Measurements from ENCODE around the gene HGS. TPM values are rescaled to one million over a fixed set of nuclear protein-coding genes. Genes with fewer than 3 reads are reported as not detected.

The HGS gene
- polyA plus RNA-seq, 1 donor from 2014 or later = 81.1 TPM

DNA sequence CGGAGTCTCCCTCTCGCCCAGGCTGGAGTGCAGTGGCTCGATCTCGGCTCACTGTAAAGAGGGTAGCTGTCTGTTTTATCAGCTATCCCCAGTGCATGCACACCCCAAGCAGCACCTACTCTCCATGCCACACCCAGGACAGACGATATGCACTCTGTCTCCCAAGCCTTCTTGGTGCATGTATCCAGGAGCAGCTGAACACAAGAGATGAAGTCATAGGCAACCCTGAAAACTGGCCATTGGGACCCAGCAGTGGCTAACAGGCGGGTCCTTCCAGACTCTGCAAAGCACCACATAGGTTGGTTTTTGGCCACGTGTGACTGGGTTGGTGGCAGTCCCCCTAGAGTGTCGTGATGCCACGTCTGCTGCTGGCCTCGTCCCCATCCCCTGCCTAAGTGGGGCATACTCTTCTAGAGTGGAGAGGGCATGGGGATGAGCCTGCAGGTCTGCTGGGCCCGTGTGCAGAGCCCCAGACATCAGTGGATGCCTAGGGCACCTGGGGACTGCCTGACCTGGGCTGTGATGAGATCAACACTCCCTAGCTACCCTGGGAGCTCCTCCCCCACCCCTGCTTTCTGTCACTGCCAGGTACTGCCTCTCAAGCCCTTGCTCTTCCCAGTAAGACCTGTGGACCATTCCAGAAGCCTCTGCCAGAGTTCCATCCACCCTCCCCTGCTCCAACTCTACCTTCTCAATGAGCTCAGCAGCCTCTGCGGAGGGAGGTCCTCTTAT is 36.8 kb upstream of the HGS start:
- Histone ChIP-seq H3K4me3 (ENCODE audit: low read length) (no peak overlapping the region), H3K27ac (ENCODE audit: low read length) (no peak overlapping the region), H3K27me3 (ENCODE audit: insufficient read depth, low read depth, low read length) (peaks cover 11% of the 10 kb centered on the region), H4K20me1 (ENCODE audit: insufficient read depth) (no peaks in the 10 kb centered on the region), H2AFZ (ENCODE audit: low read depth, low read length) (no peak overlapping the region), H3K4me2 (ENCODE audit: low read length) (no peak overlapping the region), H3K9me2 (ENCODE audit: insufficient read depth, low read length) (no peaks in the 10 kb centered on the region), H3K36me3 (ENCODE audit: insufficient read depth, low read length) (no peaks in the 10 kb centered on the region), H3K9me3 (ENCODE audit: low read length) (peaks cover 7% of the 10 kb centered on the region), H3K9ac (ENCODE audit: low read length) (no peak overlapping the region), H3K79me2 (replicated peaks; ENCODE audit: insufficient read depth, low read length) (no peaks in the 10 kb centered on the region), H3F3A (ENCODE audit: insufficient read depth, low read length, poor library complexity, severe bottlenecking) (no peaks in the 10 kb centered on the region)
- TF ChIP-seq EP300 (conservative IDR thresholded peaks at IDR 0.05; ENCODE audit: poor library complexity, severe bottlenecking) (no peak), MXI1 (conservative IDR thresholded peaks at IDR 0.05; ENCODE audit: poor library complexity, severe bottlenecking) (no peak), SMC3 (conservative IDR thresholded peaks at IDR 0.05; ENCODE audit: poor library complexity) (no peak), POLR2AphosphoS5 (IDR thresholded peaks at IDR 0.05) (no peak), TAF1 (IDR thresholded peaks at IDR 0.05; ENCODE audit: low read depth) (no peak), CTCF (IDR thresholded peaks at IDR 0.05; ENCODE audit: poor library complexity, severe bottlenecking) (no peak), EZH2 (IDR thresholded peaks at IDR 0.05; ENCODE audit: borderline replicate concordance, insufficient read depth, low read length, poor library complexity, severe bottlenecking) (no peak), RAD21 (conservative IDR thresholded peaks at IDR 0.05) (no peak)
- TF ChIP-seq, protein P1, sequence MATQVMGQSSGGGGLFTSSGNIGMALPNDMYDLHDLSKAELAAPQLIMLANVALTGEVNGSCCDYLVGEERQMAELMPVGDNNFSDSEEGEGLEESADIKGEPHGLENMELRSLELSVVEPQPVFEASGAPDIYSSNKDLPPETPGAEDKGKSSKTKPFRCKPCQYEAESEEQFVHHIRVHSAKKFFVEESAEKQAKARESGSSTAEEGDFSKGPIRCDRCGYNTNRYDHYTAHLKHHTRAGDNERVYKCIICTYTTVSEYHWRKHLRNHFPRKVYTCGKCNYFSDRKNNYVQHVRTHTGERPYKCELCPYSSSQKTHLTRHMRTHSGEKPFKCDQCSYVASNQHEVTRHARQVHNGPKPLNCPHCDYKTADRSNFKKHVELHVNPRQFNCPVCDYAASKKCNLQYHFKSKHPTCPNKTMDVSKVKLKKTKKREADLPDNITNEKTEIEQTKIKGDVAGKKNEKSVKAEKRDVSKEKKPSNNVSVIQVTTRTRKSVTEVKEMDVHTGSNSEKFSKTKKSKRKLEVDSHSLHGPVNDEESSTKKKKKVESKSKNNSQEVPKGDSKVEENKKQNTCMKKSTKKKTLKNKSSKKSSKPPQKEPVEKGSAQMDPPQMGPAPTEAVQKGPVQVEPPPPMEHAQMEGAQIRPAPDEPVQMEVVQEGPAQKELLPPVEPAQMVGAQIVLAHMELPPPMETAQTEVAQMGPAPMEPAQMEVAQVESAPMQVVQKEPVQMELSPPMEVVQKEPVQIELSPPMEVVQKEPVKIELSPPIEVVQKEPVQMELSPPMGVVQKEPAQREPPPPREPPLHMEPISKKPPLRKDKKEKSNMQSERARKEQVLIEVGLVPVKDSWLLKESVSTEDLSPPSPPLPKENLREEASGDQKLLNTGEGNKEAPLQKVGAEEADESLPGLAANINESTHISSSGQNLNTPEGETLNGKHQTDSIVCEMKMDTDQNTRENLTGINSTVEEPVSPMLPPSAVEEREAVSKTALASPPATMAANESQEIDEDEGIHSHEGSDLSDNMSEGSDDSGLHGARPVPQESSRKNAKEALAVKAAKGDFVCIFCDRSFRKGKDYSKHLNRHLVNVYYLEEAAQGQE (IDR thresholded peaks at IDR 0.05; ENCODE audit: borderline replicate concordance) = no peak

GRCh38 chr17:81647640-81648012 is 36.2 kb upstream of the HGS start:
- Histone ChIP-seq H3K9me2 (ENCODE audit: insufficient read depth, low read length) (no peaks in the 10 kb centered on the region), H3K27ac (ENCODE audit: low read length) (no peak overlapping the region), H3K36me3 (ENCODE audit: insufficient read depth, low read length) (no peaks in the 10 kb centered on the region), H3K9ac (ENCODE audit: low read length) (no peak overlapping the region), H2AFZ (ENCODE audit: low read depth, low read length) (no peak overlapping the region), H3K9me3 (ENCODE audit: low read length) (peaks cover 7% of the 10 kb centered on the region), H3K4me3 (ENCODE audit: low read length) (no peak overlapping the region), H3K4me2 (ENCODE audit: low read length) (no peak overlapping the region), H3K79me2 (replicated peaks; ENCODE audit: insufficient read depth, low read length) (no peaks in the 10 kb centered on the region), H4K20me1 (ENCODE audit: insufficient read depth) (no peaks in the 10 kb centered on the region), H3K27me3 (ENCODE audit: insufficient read depth, low read depth, low read length) (peaks cover 11% of the 10 kb centered on the region), H3F3A (ENCODE audit: insufficient read depth, low read length, poor library complexity, severe bottlenecking) (no peaks in the 10 kb centered on the region)
- TF ChIP-seq EP300 (conservative IDR thresholded peaks at IDR 0.05; ENCODE audit: poor library complexity, severe bottlenecking) = no peak
- TF ChIP-seq POLR2AphosphoS5 (IDR thresholded peaks at IDR 0.05) = no peak
- no peak for TF ChIP-seq SMC3 (conservative IDR thresholded peaks at IDR 0.05; ENCODE audit: poor library complexity)
- TF ChIP-seq EZH2 (IDR thresholded peaks at IDR 0.05; ENCODE audit: borderline replicate concordance, insufficient read depth, low read length, poor library complexity, severe bottlenecking) = no peak
- TF ChIP-seq RAD21 (conservative IDR thresholded peaks at IDR 0.05) = no peak
- no peak for TF ChIP-seq MXI1 (conservative IDR thresholded peaks at IDR 0.05; ENCODE audit: poor library complexity, severe bottlenecking)
- no peak for TF ChIP-seq CTCF (IDR thresholded peaks at IDR 0.05; ENCODE audit: poor library complexity, severe bottlenecking)
- TF ChIP-seq, protein P1 (IDR thresholded peaks at IDR 0.05; ENCODE audit: borderline replicate concordance) = no peak
- TF ChIP-seq TAF1 (IDR thresholded peaks at IDR 0.05; ENCODE audit: low read depth) = no peak
